OCI-LY1 (cell line): ENCODE measurements around the gene BEND7.

Experiments used
- H2AFZ ChIP-seq: fragments of 200-600 bp; sonication (generic), shearing (Covaris generic); 2 replicates; pipeline ENCODE4 v1.6.0; 2014; ENCODE audit warnings: antibody characterized with exemption, mild to moderate bottlenecking, low read length
- H3F3A ChIP-seq: fragments of 200-600 bp; sonication (generic), shearing (Covaris generic); 2 replicates; pipeline ENCODE4 v1.6.0; 2014; ENCODE audit warnings: mild to moderate bottlenecking, antibody characterized with exemption, low read length, moderate library complexity; ENCODE audit not compliant: insufficient read depth
- H3K27ac ChIP-seq: fragments of 200-600 bp; sonication (generic); 2 replicates; pipeline ENCODE4 v1.5.1; 2014; ENCODE audit warnings: low read length, mixed run types, mild to moderate bottlenecking, low read depth; ENCODE audit not compliant: poor library complexity, severe bottlenecking
- H3K27me3 ChIP-seq: fragments of 200-600 bp; sonication (generic); 2 replicates; pipeline ENCODE4 v1.6.0; 2014; ENCODE audit warnings: antibody characterized with exemption, mild to moderate bottlenecking, low read length, moderate library complexity; ENCODE audit not compliant: insufficient read depth
- H3K36me3 ChIP-seq: fragments of 200-600 bp; sonication (generic); 2 replicates; pipeline ENCODE4 v1.6.1; 2014; ENCODE audit warnings: mild to moderate bottlenecking, antibody characterized with exemption, low read length, moderate library complexity, mixed read lengths; ENCODE audit not compliant: insufficient read depth
- H3K4me1 ChIP-seq: fragments of 200-600 bp; sonication (generic); 2 replicates; pipeline ENCODE4 v1.5.1; 2014; ENCODE audit warnings: mild to moderate bottlenecking, low read length, moderate library complexity; ENCODE audit not compliant: insufficient read depth, severe bottlenecking
- H3K4me2 ChIP-seq: fragments of 200-600 bp; sonication (generic), shearing (Covaris generic); 2 replicates; pipeline ENCODE4 v1.6.1; 2014; ENCODE audit warnings: low read length
- H3K4me3 ChIP-seq: fragments of 200-600 bp; sonication (generic); 2 replicates; pipeline ENCODE4 v1.5.1; 2014; ENCODE audit warnings: low read length, low read depth, mild to moderate bottlenecking, mixed read lengths; ENCODE audit not compliant: poor library complexity, severe bottlenecking
- H3K79me2 ChIP-seq: fragments of 200-600 bp; shearing (Covaris generic); 2 replicates; pipeline ENCODE4 v1.6.1; 2016; ENCODE audit warnings: mixed run types, low read length, mixed read lengths; ENCODE audit not compliant: insufficient read depth
- H3K9ac ChIP-seq: fragments of 200-600 bp; sonication (generic), shearing (Covaris generic); 2 replicates; pipeline ENCODE4 v1.6.1; 2014; ENCODE audit warnings: mild to moderate bottlenecking, low read length, mixed read lengths
- H3K9me2 ChIP-seq: fragments of 200-600 bp; sonication (generic), shearing (Covaris generic); 2 replicates; pipeline ENCODE4 v1.6.1; 2014; ENCODE audit warnings: low read depth, mild to moderate bottlenecking, low read length, mixed read lengths
- H3K9me3 ChIP-seq: fragments of 200-600 bp; shearing (Covaris generic); 2 replicates; pipeline ENCODE4 v1.6.1; 2014; ENCODE audit warnings: low read length, mixed read lengths
- H4K20me1 ChIP-seq: fragments of 200-600 bp; sonication (generic), shearing (Covaris generic); 2 replicates; pipeline ENCODE4 v1.6.0; 2016; ENCODE audit warnings: mild to moderate bottlenecking, low read length; ENCODE audit not compliant: insufficient read depth
- EZH2 ChIP-seq: fragments of 200-600 bp; sonication (generic), shearing (Covaris generic); IDR thresholded peaks from 2 replicates; pipeline ENCODE4 v1.8.0; 2017; ENCODE audit warnings: borderline replicate concordance, mixed run types, mild to moderate bottlenecking, antibody characterized with exemption, low read length, moderate library complexity, mixed read lengths
- TF ChIP-seq, protein P1 (sequence below): fragments of 200-600 bp; sonication (generic), shearing (Covaris generic); IDR thresholded peaks from 2 replicates; pipeline ENCODE4 v1.5.1; 2017; ENCODE audit warnings: mild to moderate bottlenecking, antibody characterized with exemption, low read length, moderate library complexity, mixed read lengths

Gene BEND7

DNA sequence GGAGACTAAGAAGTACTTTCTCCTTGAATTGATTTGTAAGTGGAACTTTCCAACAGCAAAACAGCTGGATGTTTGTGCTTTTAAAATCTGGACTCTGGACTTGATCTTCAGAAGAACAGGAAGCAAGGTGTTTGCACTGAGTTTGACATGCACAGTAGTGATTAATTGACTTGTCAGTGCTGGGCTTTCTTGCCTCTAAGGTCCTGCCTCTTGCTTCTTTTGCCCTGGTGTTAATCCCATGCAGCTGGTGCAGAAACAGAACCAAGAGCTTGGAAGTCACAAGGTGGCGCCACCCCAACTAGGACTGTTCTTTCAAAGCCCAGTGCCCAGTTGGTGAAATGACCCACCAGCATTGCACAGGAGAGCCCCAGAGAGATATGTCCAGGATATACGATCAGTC is 114.0 kb downstream of the BEND7 start:
- no peaks in the 10 kb centered on the region for H4K20me1 ChIP-seq
- H3K79me2 ChIP-seq: no peaks in the 10 kb centered on the region
- no peak overlapping the region for H2AFZ ChIP-seq
- H3K4me2 ChIP-seq: no peak overlapping the region
- H3K36me3 ChIP-seq: no peaks in the 10 kb centered on the region
- H3K9me3 ChIP-seq: no peaks in the 10 kb centered on the region
- no peaks in the 10 kb centered on the region; the same call in 1 of the 2 replicates for H3K27me3 ChIP-seq
- no peak overlapping the region for H3K9ac ChIP-seq
- H3K9me2 ChIP-seq: no peaks in the 10 kb centered on the region
- H3K4me3 ChIP-seq: no peak overlapping the region
- no peaks in the 10 kb centered on the region for H3K4me1 ChIP-seq
- no peaks in the 10 kb centered on the region for H3F3A ChIP-seq
- H3K27ac ChIP-seq: no peak overlapping the region
- TF ChIP-seq, protein P1, sequence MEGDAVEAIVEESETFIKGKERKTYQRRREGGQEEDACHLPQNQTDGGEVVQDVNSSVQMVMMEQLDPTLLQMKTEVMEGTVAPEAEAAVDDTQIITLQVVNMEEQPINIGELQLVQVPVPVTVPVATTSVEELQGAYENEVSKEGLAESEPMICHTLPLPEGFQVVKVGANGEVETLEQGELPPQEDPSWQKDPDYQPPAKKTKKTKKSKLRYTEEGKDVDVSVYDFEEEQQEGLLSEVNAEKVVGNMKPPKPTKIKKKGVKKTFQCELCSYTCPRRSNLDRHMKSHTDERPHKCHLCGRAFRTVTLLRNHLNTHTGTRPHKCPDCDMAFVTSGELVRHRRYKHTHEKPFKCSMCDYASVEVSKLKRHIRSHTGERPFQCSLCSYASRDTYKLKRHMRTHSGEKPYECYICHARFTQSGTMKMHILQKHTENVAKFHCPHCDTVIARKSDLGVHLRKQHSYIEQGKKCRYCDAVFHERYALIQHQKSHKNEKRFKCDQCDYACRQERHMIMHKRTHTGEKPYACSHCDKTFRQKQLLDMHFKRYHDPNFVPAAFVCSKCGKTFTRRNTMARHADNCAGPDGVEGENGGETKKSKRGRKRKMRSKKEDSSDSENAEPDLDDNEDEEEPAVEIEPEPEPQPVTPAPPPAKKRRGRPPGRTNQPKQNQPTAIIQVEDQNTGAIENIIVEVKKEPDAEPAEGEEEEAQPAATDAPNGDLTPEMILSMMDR: no peak
- TF ChIP-seq EZH2: no peak

DNA sequence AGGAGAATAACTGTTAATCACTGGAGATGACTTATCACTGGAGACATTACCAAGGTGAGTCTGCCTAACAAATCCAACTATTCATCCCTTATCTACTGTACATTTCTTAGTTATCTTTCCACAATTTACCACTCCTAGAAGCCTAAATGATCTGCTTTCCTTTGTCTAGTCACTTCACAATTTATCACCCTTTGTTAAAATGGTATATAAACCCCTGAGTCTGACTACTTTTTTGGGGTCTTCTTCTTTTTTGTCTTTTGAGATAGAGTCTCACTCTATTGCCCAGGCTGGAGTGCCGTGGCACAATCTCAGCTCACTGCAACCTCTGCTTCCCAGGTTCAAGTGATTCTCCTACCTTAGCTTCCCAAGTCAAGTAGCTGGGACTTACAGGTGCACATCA is 114.7 kb downstream of the BEND7 start:
- Histone ChIP-seq H3K27me3 (no peaks in the 10 kb centered on the region; the same call in 1 of the 2 replicates), H3K4me3 (no peak overlapping the region), H2AFZ (no peak overlapping the region), H3K27ac (no peak overlapping the region), H3K36me3 (no peaks in the 10 kb centered on the region), H3F3A (no peaks in the 10 kb centered on the region), H3K9ac (no peak overlapping the region), H3K79me2 (no peaks in the 10 kb centered on the region), H3K4me1 (no peaks in the 10 kb centered on the region), H4K20me1 (no peaks in the 10 kb centered on the region), H3K4me2 (no peak overlapping the region), H3K9me2 (no peaks in the 10 kb centered on the region), H3K9me3 (no peaks in the 10 kb centered on the region)
- TF ChIP-seq, protein P1: no peak
- no peak for TF ChIP-seq EZH2

DNA sequence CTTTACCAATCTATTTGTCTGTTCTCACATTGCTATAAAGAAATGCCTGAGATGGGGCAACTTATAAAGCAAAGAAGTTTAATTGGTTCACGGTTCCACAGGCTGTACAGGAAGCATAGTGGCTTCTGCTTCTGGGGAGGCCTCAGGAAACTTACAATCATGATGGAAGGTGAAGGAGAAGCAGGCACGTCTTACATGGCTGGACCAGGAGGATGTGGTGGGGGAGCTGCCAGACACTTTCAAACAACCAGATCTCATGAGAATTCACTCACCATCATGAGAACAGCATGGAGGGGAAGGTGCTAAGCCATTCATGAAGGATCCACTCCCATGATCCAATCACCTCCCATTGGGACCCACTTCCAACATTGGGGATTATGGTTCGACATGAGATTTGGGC is 115.9 kb downstream of the BEND7 start:
- no peak overlapping the region for H3K4me3 ChIP-seq
- no peaks in the 10 kb centered on the region for H3K36me3 ChIP-seq
- H2AFZ ChIP-seq: no peak overlapping the region
- H3K27me3 ChIP-seq: no peaks in the 10 kb centered on the region; the same call in 1 of the 2 replicates
- H3K9ac ChIP-seq: no peak overlapping the region
- no peaks in the 10 kb centered on the region for H3F3A ChIP-seq
- TF ChIP-seq EZH2: no peak
- TF ChIP-seq, protein P1: no peak
- no peaks in the 10 kb centered on the region for H3K9me3 ChIP-seq
- H3K4me2 ChIP-seq: no peak overlapping the region
- H3K27ac ChIP-seq: no peak overlapping the region
- no peaks in the 10 kb centered on the region for H4K20me1 ChIP-seq
- H3K4me1 ChIP-seq: no peaks in the 10 kb centered on the region
- no peaks in the 10 kb centered on the region for H3K9me2 ChIP-seq
- no peaks in the 10 kb centered on the region for H3K79me2 ChIP-seq
